Gastrocnemius medialis (tissue), 4 donors: ENCODE data around the gene MATN1.

ENCODE experiments used
- CTCF ChIP-seq, 5 experiments: fragments of 450-650 bp in 3 of 5; fragments of 200-600 bp in 2 of 5; sonication (generic) in 2 of 5; IDR thresholded peaks in 4 of 5; conservative IDR thresholded peaks in 1 of 5; 1 replicate in 4 of 5; 2 replicates in 1 of 5; pipeline ENCODE4 v1.5.1; 2016 to 2019; ENCODE audit warnings: antibody characterized with exemption in 5 of 5, mild to moderate bottlenecking in 3 of 5, moderate library complexity in 3 of 5
- POLR2A ChIP-seq, 2 donors: fragments of 450-650 bp; IDR thresholded peaks; one replicate each; pipeline ENCODE4 v1.6.1; 2017; ENCODE audit warnings: antibody characterized with exemption in 2 of 2, mild to moderate bottlenecking in 2 of 2, moderate library complexity in 2 of 2

DNA sequence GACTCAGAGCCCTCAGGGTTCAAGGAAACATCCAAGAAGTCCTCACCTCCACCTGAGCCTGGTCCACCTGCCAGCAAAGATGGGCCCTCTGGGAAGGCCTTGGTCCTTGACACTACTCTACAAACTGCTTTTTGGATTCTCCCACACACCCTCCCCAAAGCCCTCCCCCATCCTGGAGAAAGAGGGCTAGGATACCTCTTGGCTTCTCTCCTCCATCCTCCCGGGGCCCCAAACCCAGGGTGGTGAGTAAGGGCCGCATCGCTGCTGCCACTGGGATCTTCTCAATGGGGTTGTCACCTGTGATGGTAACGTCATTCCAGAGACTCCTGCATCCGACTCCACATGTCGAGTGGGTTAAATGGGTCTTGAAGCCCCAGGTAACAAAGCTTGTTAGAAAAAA lies 26.6 kb downstream of the MATN1 start:
- TF ChIP-seq POLR2A (IDR thresholded peaks at IDR 0.05): no peak
- TF ChIP-seq CTCF (IDR thresholded peaks at IDR 0.05 in 4 of 5, conservative IDR thresholded peaks at IDR 0.05 in 1 of 5): no peak
